HG03460 (cell line): Measurements from ENCODE around the gene BMP10.
"Not testable (repeated sequence)": the region's sequence is repeated elsewhere in the genome, so short reads cannot be mapped to it uniquely, and the experiment has no call there.

ENCODE experiments used
- ATAC-seq: cut with Tn5 transposase; IDR thresholded peaks from one replicate; pipeline ENCODE4 v1.9.1; 2021; ENCODE audit not compliant: unreplicated experiment

BMP10 gene

GRCh38 chr2:68895981-68896380, 24.8 kb upstream of the BMP10 start:
- ATAC-seq, result not testable (repeated sequence)

GRCh38 chr2:68889500-68889899, 18.3 kb upstream of the BMP10 start:
- no peak for ATAC-seq

DNA sequence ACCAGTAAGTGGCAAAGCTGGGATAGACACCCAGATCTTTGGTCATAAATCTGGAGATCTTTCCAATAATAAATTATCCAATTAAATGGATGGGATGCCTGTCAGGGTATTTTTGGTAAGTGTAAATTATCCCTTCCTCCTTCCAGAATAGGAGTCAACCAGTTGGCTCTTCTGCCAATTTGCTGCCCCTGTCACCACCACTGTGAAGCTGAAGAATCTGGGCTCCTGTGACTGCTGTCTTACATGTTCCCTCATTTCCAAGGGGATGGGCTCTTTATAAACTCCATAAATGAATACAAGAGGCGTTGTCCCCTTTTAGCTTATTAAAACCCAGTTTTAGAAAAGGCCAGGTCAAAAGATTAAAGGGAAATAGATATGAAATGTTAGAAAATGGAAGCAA, 17.8 kb upstream of the BMP10 start:
- no peak for ATAC-seq

- no peak for ATAC-seq
Observed at GRCh38 chr2:68888038-68888704, 17.0 kb upstream of the BMP10 start.

DNA sequence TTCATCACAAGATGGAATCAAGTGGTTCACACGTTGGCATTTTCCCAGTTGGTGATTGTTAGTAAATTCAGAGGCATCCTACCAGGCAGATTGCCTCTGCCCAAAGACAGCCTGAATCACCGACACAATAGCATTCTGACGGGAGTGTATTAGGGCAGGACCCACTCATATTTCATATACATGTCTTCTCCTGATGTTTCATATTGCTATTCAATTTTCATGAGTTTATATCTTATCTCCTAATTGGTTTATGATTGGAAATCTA, 14.5 kb upstream of the BMP10 start:
- no peak for ATAC-seq

GRCh38 chr2:68885074-68885810, 14.0 kb upstream of the BMP10 start:
- ATAC-seq, result no peak

DNA sequence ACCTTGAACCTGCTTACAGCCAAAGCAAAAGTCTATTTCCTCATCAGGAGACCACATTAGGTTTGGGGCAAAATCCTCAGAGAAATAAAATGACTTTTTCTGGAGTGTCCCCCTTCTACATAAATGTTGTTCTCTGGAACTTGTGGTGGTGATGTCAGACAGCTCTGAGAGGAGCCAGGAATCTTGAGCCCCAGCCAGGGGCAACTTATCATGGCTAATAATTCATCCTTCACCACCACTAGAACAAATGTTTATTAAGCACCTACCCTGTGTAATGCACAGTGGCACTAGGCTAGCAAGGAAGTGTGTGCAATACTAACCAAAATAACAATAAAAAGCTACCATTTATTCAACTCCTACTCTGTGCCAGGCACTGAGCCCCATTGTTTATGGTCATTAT, 9.0 kb upstream of the BMP10 start:
- no peak for ATAC-seq

DNA sequence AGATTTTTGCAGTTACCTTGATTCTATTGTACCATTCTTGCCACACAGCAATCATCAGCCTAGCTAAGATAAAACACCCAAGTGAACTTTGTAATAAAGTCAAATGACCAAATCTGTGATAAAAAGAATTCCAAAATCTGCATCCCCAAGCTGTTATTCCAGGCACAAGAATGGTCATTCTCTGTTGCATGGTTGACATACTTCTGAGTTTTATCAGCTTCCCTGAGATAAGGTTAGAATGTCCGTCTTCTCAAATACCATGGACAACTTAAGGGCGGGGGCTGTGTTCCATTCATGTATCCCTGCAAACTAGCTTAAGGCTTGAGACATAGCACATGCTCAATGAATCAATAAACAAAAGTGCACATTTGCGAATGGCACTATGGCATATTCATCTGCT, 8.1 kb upstream of the BMP10 start:
- ATAC-seq, result no peak

DNA sequence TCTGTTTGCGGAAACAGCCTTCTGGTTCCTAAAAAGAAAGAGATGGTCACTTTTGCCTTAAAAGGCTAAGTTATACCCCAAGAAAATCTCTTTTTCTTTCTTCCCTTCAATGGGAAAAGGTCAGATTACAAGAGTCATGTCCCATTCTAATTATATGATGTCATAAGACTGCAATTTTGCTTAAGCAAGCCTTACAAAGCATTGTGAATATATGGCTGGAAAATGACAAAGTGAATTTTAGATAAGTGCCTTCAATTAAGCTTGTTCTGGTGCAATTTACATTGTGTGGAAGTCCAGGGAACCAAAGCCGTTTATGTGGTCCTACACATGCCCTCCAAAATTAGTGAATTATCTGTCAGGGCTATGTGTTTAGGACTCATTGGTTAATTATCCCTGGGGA, 7.6 kb upstream of the BMP10 start:
- ATAC-seq, result no peak

GRCh38 chr2:68878071-68878711, 7.0 kb upstream of the BMP10 start:
- ATAC-seq, result no peak

GRCh38 chr2:68877079-68877772, 6.0 kb upstream of the BMP10 start:
- no peak for ATAC-seq

DNA sequence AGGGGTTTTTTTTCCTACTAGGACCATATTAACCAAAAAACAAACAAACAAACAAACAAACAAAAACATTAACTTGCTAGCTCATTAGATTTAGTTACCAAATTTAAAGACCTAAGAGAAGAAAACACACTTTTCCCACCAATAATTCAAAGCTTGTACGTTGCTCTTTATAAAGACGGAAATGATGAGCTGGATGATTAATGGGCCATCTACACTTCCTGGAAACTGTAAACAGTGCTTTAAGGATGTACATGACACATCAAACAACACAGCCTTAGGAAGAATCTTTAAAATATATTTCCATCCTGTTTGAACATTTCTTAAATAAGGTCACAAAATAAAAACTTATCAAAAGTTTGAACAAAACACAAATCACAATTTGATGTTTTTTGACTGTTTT, 982 bp downstream of the BMP10 start:
- no peak for ATAC-seq

GRCh38 chr2:68865108-68865507, 6.1 kb downstream of the BMP10 start:
- ATAC-seq, result no peak

- no peak for ATAC-seq
Observed at GRCh38 chr2:68863996-68864395, 7.2 kb downstream of the BMP10 start.

DNA sequence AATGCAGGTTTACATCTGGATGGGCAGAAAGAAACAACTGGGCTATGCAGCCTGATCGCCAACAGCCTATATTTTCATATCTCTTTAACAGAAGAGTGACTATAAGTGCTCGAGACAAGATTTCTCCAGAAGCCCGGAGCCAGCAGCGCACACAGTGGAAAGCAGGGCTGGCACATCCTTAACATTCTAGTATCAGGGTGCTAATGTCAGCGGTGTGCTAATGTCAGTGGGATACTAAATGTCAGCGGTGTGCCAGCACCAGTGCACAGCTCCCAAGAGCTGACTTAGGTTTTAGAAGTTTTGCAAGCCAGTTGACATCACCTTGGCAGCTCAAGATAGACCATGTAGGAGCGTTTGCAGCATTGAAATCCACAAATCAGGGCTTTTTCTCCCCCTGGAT, 8.3 kb downstream of the BMP10 start:
- ATAC-seq, result no peak

DNA sequence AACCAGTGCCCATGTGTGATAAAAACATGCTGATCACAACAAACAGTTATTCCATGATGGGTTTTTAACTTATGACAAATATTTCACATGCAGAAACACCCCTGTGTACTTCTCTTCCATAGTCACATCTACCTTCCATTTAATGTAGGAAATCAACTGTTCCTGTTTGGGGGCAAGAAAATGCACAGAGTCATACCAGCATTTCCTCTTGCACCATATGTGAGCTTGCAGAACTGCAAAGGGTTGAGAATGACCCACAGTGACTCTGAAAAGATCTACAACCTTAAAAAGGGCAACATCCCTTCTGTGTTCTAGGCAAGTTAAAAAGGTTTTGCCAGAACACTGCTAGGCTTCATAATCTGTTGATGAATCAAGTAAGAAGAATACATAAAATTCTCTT, 9.9 kb downstream of the BMP10 start:
- no peak for ATAC-seq

DNA sequence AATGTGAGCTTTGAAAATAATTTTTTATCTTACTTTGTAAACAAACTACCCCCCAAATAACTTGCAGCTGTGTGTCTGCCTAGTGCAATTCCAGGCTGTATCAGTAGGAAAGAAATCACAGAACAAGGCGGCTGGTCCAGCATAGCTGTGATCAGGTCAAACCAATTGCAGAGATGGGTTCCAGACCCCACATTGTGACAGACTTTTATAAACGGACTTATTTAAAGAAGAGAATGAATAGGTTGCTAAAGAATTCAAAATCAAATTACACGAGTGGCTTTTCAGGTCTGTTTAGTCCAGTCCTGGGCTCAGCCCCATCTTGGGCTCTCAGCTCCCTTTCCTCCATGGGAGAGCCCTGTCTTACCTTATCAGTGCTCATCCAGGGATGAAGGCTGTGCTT, 11.1 kb downstream of the BMP10 start:
- no peak for ATAC-seq

GRCh38 chr2:68857855-68858456, 13.2 kb downstream of the BMP10 start:
- ATAC-seq, result no peak

- ATAC-seq, result no peak
Observed at GRCh38 chr2:68857202-68857845, 13.9 kb downstream of the BMP10 start.

DNA sequence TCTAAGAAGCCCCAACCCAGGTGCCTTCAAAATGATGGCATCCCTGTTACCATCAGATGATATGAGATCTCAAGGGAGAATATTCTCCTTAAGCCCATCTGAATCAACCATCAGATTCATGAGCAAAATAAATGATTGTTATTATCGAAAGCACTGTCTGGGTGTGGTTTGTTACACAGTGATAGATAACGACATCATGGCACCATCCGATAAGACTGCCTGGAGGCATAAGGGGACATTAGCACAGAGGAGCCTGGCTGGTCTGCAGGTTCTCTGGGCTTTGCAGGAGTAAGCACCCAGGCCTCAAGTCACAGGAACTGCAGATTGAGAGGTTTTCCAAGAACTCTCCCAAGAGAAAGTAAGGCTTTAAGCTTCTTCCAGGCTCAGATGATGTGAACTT, 15.6 kb downstream of the BMP10 start:
- ATAC-seq, result no peak

GRCh38 chr2:68854476-68854875, 16.7 kb downstream of the BMP10 start:
- ATAC-seq, result no peak
